ENCODE measurements around the gene GLT8D1.
A peak's percentile ranks its signal among the peaks of the same experiment; 100 is the strongest.

Gene GLT8D1

GRCh38 chr3:52689151-52689550 lies 16.4 kb downstream of the GLT8D1 start:
- no peak for DNase-seq (ENCODE audit: low read depth)
- no peak overlapping the region for H3K4me3 ChIP-seq (replicated peaks; ENCODE audit: low read depth, low read length)
- TF ChIP-seq CTCF (IDR thresholded peaks at IDR 0.05; ENCODE audit: low read length, missing control alignments): no peak

GRCh38 chr3:52688266-52688665 lies 17.3 kb downstream of the GLT8D1 start:
- no peak for DNase-seq (ENCODE audit: low read depth)
- TF ChIP-seq CTCF (IDR thresholded peaks at IDR 0.05; ENCODE audit: low read length, missing control alignments): no peak
- H3K4me3 ChIP-seq (replicated peaks; ENCODE audit: low read depth, low read length): no peak overlapping the region

- peak within 1 kb of the TSS; percentile 97 for H3K4me3 ChIP-seq (replicated peaks; ENCODE audit: low read depth, low read length)
- DNase-seq (ENCODE audit: low read depth): peak; percentile 96
- no peak for TF ChIP-seq CTCF (IDR thresholded peaks at IDR 0.05; ENCODE audit: low read length, missing control alignments)
Measured at GRCh38 chr3:52685709-52686691, 19.6 kb downstream of the GLT8D1 start, which contains the start of the genes GNL3 and PBRM1. Gene GNL3, plus strand, starts transcription at chr3:52686032. Its CDS starts 61 bp downstream, at chr3:52686093. Gene PBRM1, minus strand, starts transcription at chr3:52685913.

GRCh38 chr3:52685285-52685708 lies 20.3 kb downstream of the GLT8D1 start:
- TF ChIP-seq CTCF (IDR thresholded peaks at IDR 0.05; ENCODE audit: low read length, missing control alignments): no peak
- peak overlapping the region; percentile 97 for H3K4me3 ChIP-seq (replicated peaks; ENCODE audit: low read depth, low read length)
- DNase-seq (ENCODE audit: low read depth): no peak

- no peak for DNase-seq (ENCODE audit: low read depth)
- H3K4me3 ChIP-seq (replicated peaks; ENCODE audit: low read depth, low read length): peak overlapping the region; percentile 97
- TF ChIP-seq CTCF (IDR thresholded peaks at IDR 0.05; ENCODE audit: low read length, missing control alignments): no peak
Measured at GRCh38 chr3:52684184-52684583, 21.4 kb downstream of the GLT8D1 start.

GRCh38 chr3:52683611-52684010 lies 22.0 kb downstream of the GLT8D1 start:
- no peak for TF ChIP-seq CTCF (IDR thresholded peaks at IDR 0.05; ENCODE audit: low read length, missing control alignments)
- DNase-seq (ENCODE audit: low read depth): no peak
- H3K4me3 ChIP-seq (replicated peaks; ENCODE audit: low read depth, low read length): no peak overlapping the region

Measured in fibroblast of pulmonary artery (primary cell).